Regular cardiac myocyte (primary cell): ENCODE measurements around the gene FUT3. TPM values are rescaled to one million over a fixed set of nuclear protein-coding genes. Genes with fewer than 3 reads are reported as not detected.

Source experiments
- total RNA-seq: library from RNA; depleted of rRNA; stranded (reverse); fragments of >200 nt; gene quantifications from 2 replicates; pipeline ENCODE4 v1.2.3, GENCODE V29; 2014

The FUT3 gene
- under 0.01 TPM in 1 of 2 replicates, not detected in the other for total RNA-seq

GRCh38 chr19:5851302-5851701 is at the start of gene FUT3:
TSS of gene FUT3 (minus strand) at chr19:5851449.

GRCh38 chr19:5839065-5840017 is 11.9 kb downstream of the FUT3 start, which contains the start of gene FUT6:
TSS of gene FUT6 (minus strand) at chr19:5839702. CDS start at chr19:5832567, 7,135 bp downstream.

GRCh38 chr19:5804516-5805461 is 46.5 kb downstream of the FUT3 start, which contains the start of gene NRTN:
TSS of gene NRTN (plus strand) at chr19:5805067. CDS start at chr19:5824166, 19,099 bp downstream.

Other genes with a start within 250 kb of the FUT3 start
- gene SAFB2, start 228.7 kb downstream of the FUT3 start, total RNA-seq = 37.8 and 41.4 TPM in 2 replicates
- 36.9 and 71.9 TPM in 2 replicates for gene SAFB, start 228.4 kb downstream of the FUT3 start, total RNA-seq
- 25.1 and 32.2 TPM in 2 replicates for gene MICOS13, start 170.9 kb downstream of the FUT3 start, total RNA-seq
- 5.4 and 20.0 TPM in 2 replicates for gene HSD11B1L, start 170.4 kb downstream of the FUT3 start, total RNA-seq
- gene RPL36, start 161.2 kb downstream of the FUT3 start, total RNA-seq = 522 and 545 TPM in 2 replicates
- 135 and 146 TPM in 2 replicates for gene LONP1, start 131.3 kb downstream of the FUT3 start, total RNA-seq
- gene CATSPERD, start 130.8 kb downstream of the FUT3 start, total RNA-seq = not detected in 2 replicates
- gene PRR22, start 66.7 kb downstream of the FUT3 start, total RNA-seq = under 0.01 and 0.19 TPM in 2 replicates
- 21.4 and 44.1 TPM in 2 replicates for gene DUS3L, start 60.3 kb downstream of the FUT3 start, total RNA-seq
- gene NRTN, start 46.4 kb downstream of the FUT3 start, total RNA-seq = 0.28 TPM in 1 of 2 replicates, not detected in the other
- gene FUT6, start 11.7 kb downstream of the FUT3 start, total RNA-seq = not detected in 2 replicates
- not detected in 2 replicates for gene FUT5, start 19.1 kb upstream of the FUT3 start, total RNA-seq
- gene NDUFA11, start 52.3 kb upstream of the FUT3 start, total RNA-seq = 348 and 403 TPM in 2 replicates
- gene VMAC, start 53.4 kb upstream of the FUT3 start, total RNA-seq = 2.5 and 5.4 TPM in 2 replicates
- gene CAPS, start 62.8 kb upstream of the FUT3 start, total RNA-seq = 2.1 and 3.7 TPM in 2 replicates
- gene RANBP3, start 126.7 kb upstream of the FUT3 start, total RNA-seq = 30.4 and 36.2 TPM in 2 replicates